NCI-H128 (cell line): ENCODE results near the gene HSFX3.
"Not testable (repeated sequence)": the region's sequence is repeated elsewhere in the genome, so short reads cannot be mapped to it uniquely, and the experiment has no call there.

Experiments used
- DNase-seq: peaks from one replicate; lab custom pipeline; 2025; ENCODE audit not compliant: unreplicated experiment; lab: John Stamatoyannopoulos, UW

The HSFX3 gene

GRCh38 chrX:149545545-149546543 is 3.9 kb downstream of the HSFX3 start:
- DNase-seq = not testable (repeated sequence)

GRCh38 chrX:149541521-149542047 is 8.1 kb downstream of the HSFX3 start:
- no peak for DNase-seq

GRCh38 chrX:149540621-149541520 is 8.9 kb downstream of the HSFX3 start, which contains the start of gene EOLA1:
TSS of gene EOLA1 (plus strand) at chrX:149541012. CDS start at chrX:149545631, 4,619 bp downstream.
- peak; percentile 81 for DNase-seq

GRCh38 chrX:149540131-149540620 is 9.5 kb downstream of the HSFX3 start:
- peak; percentile 71 for DNase-seq

GRCh38 chrX:149539283-149540130 is 10.2 kb downstream of the HSFX3 start:
- peak; percentile 54 for DNase-seq

GRCh38 chrX:149537474-149537873 is 12.2 kb downstream of the HSFX3 start:
- DNase-seq = not testable (repeated sequence)

- not testable (repeated sequence) for DNase-seq
These were observed 14.7 kb downstream of the HSFX3 start for GRCh38 chrX:149534926-149535602.

- not testable (repeated sequence) for DNase-seq
These were observed 15.7 kb downstream of the HSFX3 start for GRCh38 chrX:149533999-149534398.

- DNase-seq = not testable (repeated sequence)
These were observed 16.9 kb downstream of the HSFX3 start for GRCh38 chrX:149532868-149533267.

GRCh38 chrX:149531599-149531998 is 18.1 kb downstream of the HSFX3 start:
- no peak for DNase-seq

GRCh38 chrX:149528381-149528780 is 21.3 kb downstream of the HSFX3 start:
- DNase-seq = no peak

- DNase-seq = no peak
These were observed 22.0 kb downstream of the HSFX3 start for GRCh38 chrX:149527705-149528104.

GRCh38 chrX:149526318-149527033 is 23.2 kb downstream of the HSFX3 start:
- DNase-seq = not testable (repeated sequence)

- not testable (repeated sequence) for DNase-seq
These were observed 23.8 kb downstream of the HSFX3 start for GRCh38 chrX:149525903-149526302.

- not testable (repeated sequence) for DNase-seq
These were observed 24.3 kb downstream of the HSFX3 start for GRCh38 chrX:149525389-149525788.

- no peak for DNase-seq
These were observed 26.8 kb downstream of the HSFX3 start for GRCh38 chrX:149522916-149523315.

GRCh38 chrX:149521438-149521837 is 28.3 kb downstream of the HSFX3 start:
- DNase-seq = no peak

GRCh38 chrX:149520636-149521277 is 29.0 kb downstream of the HSFX3 start:
- DNase-seq = not testable (repeated sequence)
